A673 (cell line): Measurements from ENCODE around the gene CYP3A4. TPM values are rescaled to one million over a fixed set of nuclear protein-coding genes. Genes with fewer than 3 reads are reported as not detected.

Source experiments
- BruUV-seq: library from RNA; stranded (reverse); fragments of 400-500 nt; replicated peaks from 2 replicates; lab custom pipeline; 2021; lab: Mats Ljungman, UMichigan
- CTCF ChIA-PET: fragments of 300-600 bp; sonication (Branson Sonifier 250); formaldehyde crosslinking; loops from one replicate; lab custom pipeline; 2022; ENCODE audit warnings: antibody characterized with exemption; lab: Charles Lee
- POLR2A ChIA-PET: fragments of 300-600 bp; sonication (Branson Sonifier 250); formaldehyde crosslinking; loops from one replicate; lab custom pipeline; 2022; ENCODE audit warnings: antibody characterized with exemption; ENCODE audit not compliant: low non-redundant PET; lab: Charles Lee
- DNase-seq: peaks from one replicate; pipeline ENCODE4 v3.0.0-alpha.2; 2015; ENCODE audit warnings: low spot score
- H3K27ac ChIP-seq: fragments of 200-600 bp; sonication (generic); 2 replicates; pipeline ENCODE4 v1.5.1; 2016; ENCODE audit warnings: mixed run types, low read depth, mild to moderate bottlenecking, mixed read lengths, antibody characterized with exemption, low read length; ENCODE audit not compliant: poor library complexity, severe bottlenecking
- H3K27me3 ChIP-seq: fragments of 200-600 bp; sonication (generic); replicated peaks from 2 replicates; pipeline ENCODE4 v1.6.1; 2017; ENCODE audit warnings: mixed run types, low read depth, mild to moderate bottlenecking, mixed read lengths, antibody characterized with exemption, low read length; ENCODE audit not compliant: insufficient read depth, poor library complexity
- H3K36me3 ChIP-seq: fragments of 200-600 bp; sonication (generic); 2 replicates; pipeline ENCODE4 v1.6.1; 2016; ENCODE audit warnings: mixed run types, mild to moderate bottlenecking, mixed read lengths, antibody characterized with exemption, low read length; ENCODE audit not compliant: insufficient read depth, poor library complexity, severe bottlenecking
- H3K4me1 ChIP-seq: fragments of 200-600 bp; sonication (generic); 2 replicates; pipeline ENCODE4 v1.6.1; 2017; ENCODE audit warnings: mixed run types, mild to moderate bottlenecking, mixed read lengths, antibody characterized with exemption, low read length; ENCODE audit not compliant: insufficient read depth, poor library complexity, severe bottlenecking
- H3K4me3 ChIP-seq: fragments of 200-600 bp; sonication (generic); 2 replicates; pipeline ENCODE4 v1.5.1; 2016; ENCODE audit warnings: low read depth, mixed run types, mild to moderate bottlenecking, mixed read lengths, low read length; ENCODE audit not compliant: poor library complexity, severe bottlenecking
- H3K9me3 ChIP-seq: fragments of 200-600 bp; sonication (generic); 2 replicates; pipeline ENCODE4 v1.6.1; 2016; ENCODE audit warnings: mixed run types, low read depth, mild to moderate bottlenecking, mixed read lengths, antibody characterized with exemption, low read length; ENCODE audit not compliant: poor library complexity, severe bottlenecking
- EZH2 ChIP-seq: fragments of 200-600 bp; sonication (generic); IDR thresholded peaks from 2 replicates; pipeline ENCODE4 v1.6.1; 2017; ENCODE audit warnings: borderline replicate concordance, low read depth, mild to moderate bottlenecking, mixed read lengths, antibody characterized with exemption, low read length; ENCODE audit not compliant: poor library complexity, severe bottlenecking
- intact Hi-C: fragments of 100-400 bp; cut with micrococcal nuclease; formaldehyde crosslinking; loops from one replicate; pipeline ENCODE4 v1.10.0; 2022; ENCODE audit not compliant: unreplicated experiment
- total RNA-seq: library from RNA; stranded (reverse); gene quantifications from 2 replicates; pipeline ENCODE4 v1.2.3, GENCODE V29; 2021
- TF ChIP-seq, protein P1 (sequence below): fragments of 300-800, 200-600 bp; sonication (generic); conservative IDR thresholded peaks from 2 replicates; pipeline ENCODE4 v1.5.1; 2017; ENCODE audit warnings: low read depth, mild to moderate bottlenecking, antibody characterized with exemption, low read length, moderate library complexity, mixed read lengths

The CYP3A4 gene
- total RNA-seq, 1 experiment from 2014 or later, result not detected

GRCh38 chr7:99731638-99732374 lies 52.2 kb downstream of the CYP3A4 start:
- Histone ChIP-seq H3K36me3 (no peaks in the 10 kb centered on the region), H3K4me1 (no peaks in the 10 kb centered on the region), H3K4me3 (no peak overlapping the region), H3K9me3 (no peaks in the 10 kb centered on the region), H3K27ac (no peak overlapping the region), H3K27me3 (no peaks in the 10 kb centered on the region)
- CTCF ChIA-PET, result no interaction called here
- POLR2A ChIA-PET, result no interaction called here
- intact Hi-C loops, result no loop called here
- no peak for TF ChIP-seq EZH2
- TF ChIP-seq, protein P1, sequence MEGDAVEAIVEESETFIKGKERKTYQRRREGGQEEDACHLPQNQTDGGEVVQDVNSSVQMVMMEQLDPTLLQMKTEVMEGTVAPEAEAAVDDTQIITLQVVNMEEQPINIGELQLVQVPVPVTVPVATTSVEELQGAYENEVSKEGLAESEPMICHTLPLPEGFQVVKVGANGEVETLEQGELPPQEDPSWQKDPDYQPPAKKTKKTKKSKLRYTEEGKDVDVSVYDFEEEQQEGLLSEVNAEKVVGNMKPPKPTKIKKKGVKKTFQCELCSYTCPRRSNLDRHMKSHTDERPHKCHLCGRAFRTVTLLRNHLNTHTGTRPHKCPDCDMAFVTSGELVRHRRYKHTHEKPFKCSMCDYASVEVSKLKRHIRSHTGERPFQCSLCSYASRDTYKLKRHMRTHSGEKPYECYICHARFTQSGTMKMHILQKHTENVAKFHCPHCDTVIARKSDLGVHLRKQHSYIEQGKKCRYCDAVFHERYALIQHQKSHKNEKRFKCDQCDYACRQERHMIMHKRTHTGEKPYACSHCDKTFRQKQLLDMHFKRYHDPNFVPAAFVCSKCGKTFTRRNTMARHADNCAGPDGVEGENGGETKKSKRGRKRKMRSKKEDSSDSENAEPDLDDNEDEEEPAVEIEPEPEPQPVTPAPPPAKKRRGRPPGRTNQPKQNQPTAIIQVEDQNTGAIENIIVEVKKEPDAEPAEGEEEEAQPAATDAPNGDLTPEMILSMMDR, result no peak
- DNase-seq, result no peak
- no TSS peak for BruUV-seq

- no peak for DNase-seq
- BruUV-seq, result no TSS peak
- intact Hi-C loops, result no loop called here
- H3K27me3 ChIP-seq, result no peaks in the 10 kb centered on the region
- no peaks in the 10 kb centered on the region for H3K36me3 ChIP-seq
- H3K9me3 ChIP-seq, result no peaks in the 10 kb centered on the region
- TF ChIP-seq, protein P1, result no peak
- no peak for TF ChIP-seq EZH2
- ChIA-PET CTCF (no interaction called here), POLR2A (no interaction called here)
- no peaks in the 10 kb centered on the region for H3K4me1 ChIP-seq
- no peak overlapping the region for H3K27ac ChIP-seq
- H3K4me3 ChIP-seq, result no peak overlapping the region
Measured at GRCh38 chr7:99730992-99731391, 53.0 kb downstream of the CYP3A4 start.

GRCh38 chr7:99730238-99730810 lies 53.7 kb downstream of the CYP3A4 start:
- Histone ChIP-seq H3K27me3 (no peaks in the 10 kb centered on the region), H3K27ac (no peak overlapping the region), H3K36me3 (no peaks in the 10 kb centered on the region), H3K4me1 (no peaks in the 10 kb centered on the region), H3K4me3 (no peak overlapping the region), H3K9me3 (no peaks in the 10 kb centered on the region)
- POLR2A ChIA-PET, result no interaction called here
- intact Hi-C loops, result no loop called here
- TF ChIP-seq, protein P1, result no peak
- no peak for DNase-seq
- no TSS peak for BruUV-seq
- CTCF ChIA-PET, result no interaction called here
